GM12878 (cell line): Measurements from ENCODE around the gene AMBN. TPM values are rescaled to one million over a fixed set of nuclear protein-coding genes. Genes with fewer than 3 reads are reported as not detected.

ENCODE experiments used
- ATAC-seq: fragments of 200-7000 bp; cut with Tn5 transposase; 3 replicates; pipeline ENCODE4 v1.9.1; 2020; ENCODE audit warnings: mild to moderate bottlenecking, moderate library complexity
- BruUV-seq: library from RNA; stranded (reverse); fragments of 400-500 nt; replicated peaks from 2 replicates; lab custom pipeline; 2021; lab: Mats Ljungman, UMichigan
- CTCF ChIA-PET: fragments of 300-600 bp; sonication (Branson Sonifier 250); formaldehyde crosslinking; extraction: SDS; loops from one replicate; lab custom pipeline; 2021; ENCODE audit warnings: inconsistent platforms; lab: Yijun Ruan, JAX
- POLR2A ChIA-PET: fragments of 350-600 bp; formaldehyde crosslinking; extraction: SDS; loops from one replicate; lab custom pipeline; 2021; ENCODE audit warnings: inconsistent platforms; lab: Charles Lee
- RAD21 ChIA-PET: fragments of 300-600 bp; sonication (Branson Sonifier 250); formaldehyde crosslinking; loops from one replicate; lab custom pipeline; 2023; ENCODE audit warnings: antibody characterized with exemption; ENCODE audit not compliant: unreplicated experiment; lab: Charles Lee
- SMC1A ChIA-PET: fragments of 300-600 bp; sonication (Branson Sonifier 250); formaldehyde crosslinking; loops from one replicate; lab custom pipeline; 2023; ENCODE audit not compliant: unreplicated experiment, uncharacterized antibody; lab: Charles Lee
- DNase-seq: peaks from one replicate; pipeline ENCODE4 v3.0.0-alpha.2; 2011; ENCODE audit warnings: low read depth, low spot score
- FAIRE-seq: peaks from 3 replicates; lab custom pipeline; 2011; peaks lifted over from hg19 to GRCh38; lab: Jason Lieb, UNC
- H2AFZ ChIP-seq: 2 replicates; pipeline ENCODE4 v1.6.0; 2011; ENCODE audit warnings: low read depth, low read length, control low read depth; ENCODE audit not compliant: control insufficient read depth
- H3K27ac ChIP-seq: 2 replicates; pipeline ENCODE4 v1.5.1; 2011; ENCODE audit warnings: control low read depth; ENCODE audit not compliant: control insufficient read depth, insufficient read depth
- H3K27me3 ChIP-seq, 2 experiments: replicated peaks in 1 of 2; 2 replicates each; pipeline versions ENCODE4 v1.6.0 to v1.6.1; 2011; ENCODE audit warnings: low read length in 1 of 2; ENCODE audit not compliant: control insufficient read depth in 2 of 2, insufficient read depth in 2 of 2
- H3K36me3 ChIP-seq, 2 experiments: 2 replicates each; pipeline ENCODE4 v1.5.1; 2011; ENCODE audit warnings: low read length in 1 of 2; ENCODE audit not compliant: control insufficient read depth in 2 of 2, insufficient read depth in 2 of 2
- H3K4me1 ChIP-seq: 2 replicates; pipeline ENCODE4 v1.6.1; 2011; ENCODE audit warnings: mild to moderate bottlenecking, low read length, moderate library complexity, mixed read lengths; ENCODE audit not compliant: control insufficient read depth, insufficient read depth
- H3K4me2 ChIP-seq: 2 replicates; pipeline ENCODE4 v1.6.0; 2011; ENCODE audit warnings: control low read depth; ENCODE audit not compliant: control insufficient read depth, insufficient read depth
- H3K4me3 ChIP-seq: fragments of 200-600 bp; sonication (generic); 2 replicates; pipeline ENCODE4 v1.5.1; 2016
- H3K79me2 ChIP-seq: 2 replicates; pipeline ENCODE4 v1.6.0; 2011; ENCODE audit warnings: low read length; ENCODE audit not compliant: control insufficient read depth, insufficient read depth
- H3K9ac ChIP-seq: 2 replicates; pipeline ENCODE4 v1.8.0; 2011; ENCODE audit warnings: low read length, control low read depth, mixed read lengths; ENCODE audit not compliant: control insufficient read depth, insufficient read depth
- H3K9me3 ChIP-seq: replicated peaks from 3 replicates; pipeline ENCODE4 v1.5.1; 2011; ENCODE audit warnings: mild to moderate bottlenecking, low read length; ENCODE audit not compliant: control insufficient read depth, insufficient read depth
- H4K20me1 ChIP-seq: 2 replicates; pipeline ENCODE4 v1.6.0; 2011; ENCODE audit not compliant: control insufficient read depth, insufficient read depth
- ASH2L ChIP-seq: fragments of 300-600, 200-600 bp; sonication (generic); IDR thresholded peaks from 2 replicates; pipeline ENCODE4 v1.6.1; 2017; ENCODE audit warnings: low read depth, mild to moderate bottlenecking, borderline replicate concordance
- CREM ChIP-seq: IDR thresholded peaks from 2 replicates; pipeline ENCODE4 v1.6.1; 2014; ENCODE audit warnings: antibody characterized with exemption, low read depth
- EZH2 ChIP-seq: IDR thresholded peaks from 2 replicates; pipeline ENCODE4 v1.6.1; 2012; ENCODE audit warnings: low read depth, mild to moderate bottlenecking, control low read depth, inconsistent platforms, low read length, borderline replicate concordance; ENCODE audit not compliant: control insufficient read depth
- SIN3A ChIP-seq: IDR thresholded peaks from 2 replicates; pipeline ENCODE4 v1.6.1; 2012; ENCODE audit warnings: low read depth, low read length, improper control_type of control experiment
- SPI1 ChIP-seq: IDR thresholded peaks from 2 replicates; pipeline ENCODE4 v1.6.1; 2011; ENCODE audit warnings: low read depth, mild to moderate bottlenecking, low read length, moderate library complexity, borderline replicate concordance; ENCODE audit not compliant: insufficient read depth
- TBL1XR1 ChIP-seq: IDR thresholded peaks from 2 replicates; pipeline ENCODE4 v1.6.1; 2012; ENCODE audit warnings: low read depth, low read length, improper control_type of control experiment
- TCF12 ChIP-seq: IDR thresholded peaks from 2 replicates; pipeline ENCODE4 v1.6.1; 2011; ENCODE audit warnings: low read depth, mild to moderate bottlenecking, low read length
- YBX1 ChIP-seq: fragments of 450-650 bp; IDR thresholded peaks from 2 replicates; pipeline ENCODE4 v1.6.1; 2016; ENCODE audit warnings: antibody characterized with exemption
- ZBTB40 ChIP-seq: fragments of 450-650 bp; IDR thresholded peaks from 2 replicates; pipeline ENCODE4 v1.6.1; 2016; ENCODE audit warnings: mild to moderate bottlenecking, moderate library complexity, borderline replicate concordance
- ZSCAN29 ChIP-seq: fragments of 450-650 bp; IDR thresholded peaks from 2 replicates; pipeline ENCODE4 v1.6.1; 2017; ENCODE audit warnings: mild to moderate bottlenecking, moderate library complexity
- WGBS: methylation state at CpG from one replicate; pipeline ENCODE4 v1.1.6; 2016; ENCODE audit warnings: low lambda C conversion rate; ENCODE audit not compliant: insufficient replicate concordance, insufficient coverage; ENCODE audit errors: missing lambda C conversion rate; 5-methylcytosine and 5-hydroxymethylcytosine counted together
- in situ Hi-C: fragments of 300-500 bp; cut with MboI; formaldehyde crosslinking; loops from 9 replicates; pipeline ENCODE4 v1.14.3; 2018; ENCODE audit warnings: mixed read lengths
- intact Hi-C: fragments of 100-400 bp; cut with micrococcal nuclease; formaldehyde crosslinking; loops from one replicate; pipeline ENCODE4 v1.14.2; 2022; ENCODE audit not compliant: unreplicated experiment
- polyA plus RNA-seq, 11 experiments: library from polyadenylated mRNA; depleted of rRNA in 4 of 11; unstranded in 6 of 11; stranded (reverse) in 5 of 11; fragments of >200 nt; fragmentation: Nextera tagmentation in 4 of 11; fragmentation: Illumina TruSeq in 1 of 11; extraction: Ambion mirVana in 4 of 11; extraction: Trizol in 1 of 11; gene quantifications; 1 replicate in 1 of 11; 2 replicates in 10 of 11; pipeline versions ENCODE4 v1.2.1 to v1.2.3, GENCODE V29; 2011 to 2016; ENCODE audit warnings: inconsistent platforms in 2 of 11, missing spikeins in 2 of 11, low read depth in 1 of 11
- total RNA-seq, 4 experiments: library from RNA; depleted of rRNA in 3 of 4; stranded (reverse); fragments of >200 nt in 3 of 4; fragmentation: Illumina TruSeq in 1 of 4; extraction: Trizol in 1 of 4; gene quantifications; 2 replicates each; pipeline versions ENCODE4 v1.2.1 to v1.2.3, GENCODE V29; 2013 to 2021
- TF ChIP-seq, protein P1 (sequence below): IDR thresholded peaks from 2 replicates; pipeline ENCODE4 v1.6.1; 2011; ENCODE audit warnings: borderline replicate concordance, low read depth, mild to moderate bottlenecking, moderate library complexity, mixed read lengths, low read length; ENCODE audit not compliant: insufficient read depth; ENCODE audit errors: extremely low read length

Gene AMBN
- total and polyA plus RNA-seq, 10 of the 15 experiments (the other 5 are each of a cell fraction or from before 2014, with no cell fraction given): 0.18 TPM; not detected in 9

- no peak for TF ChIP-seq ZBTB40
- no peak for TF ChIP-seq CREM
Measured at GRCh38 chr4:70613306-70614183, 21.5 kb downstream of the AMBN start (continued).

GRCh38 chr4:70614184-70614555, 22.1 kb downstream of the AMBN start:
- ATAC-seq (no peak), FAIRE-seq (no peak), DNase-seq (no peak)
- ChIA-PET SMC1A (interaction anchor here (1.4 to 2.0 kb wide), 4 partner anchors 11 to 129 kb away, joined by 3 to 8 read pairs (median 4); no protein-coding TSS in a partner anchor), RAD21 (interaction anchor here (0.7 to 1.6 kb wide), 3 partner anchors 44 to 412 kb away, joined by 3 read pairs; no protein-coding TSS in a partner anchor), POLR2A (no interaction called here), CTCF (interaction anchor here (1.6 kb wide), 1 partner anchor 13 kb away, joined by 6 read pairs; no protein-coding TSS in a partner anchor)
- intact Hi-C loops: no loop called here
- no peak overlapping the region for H3K9ac ChIP-seq
- H3K4me2 ChIP-seq: no peak overlapping the region
- H4K20me1 ChIP-seq: no peaks in the 10 kb centered on the region
- WGBS: 88% methylated on average over 3 of the region's 3 CpGs
- H3K27me3 ChIP-seq: peaks cover 0 to 14% of the 10 kb centered on the region in 2 experiments; a peak in 1 of 4 replicates
- no peak overlapping the region for H2AFZ ChIP-seq
- H3K4me3 ChIP-seq: no peak overlapping the region
- TF ChIP-seq TBL1XR1: no peak
- TF ChIP-seq, protein P1, sequence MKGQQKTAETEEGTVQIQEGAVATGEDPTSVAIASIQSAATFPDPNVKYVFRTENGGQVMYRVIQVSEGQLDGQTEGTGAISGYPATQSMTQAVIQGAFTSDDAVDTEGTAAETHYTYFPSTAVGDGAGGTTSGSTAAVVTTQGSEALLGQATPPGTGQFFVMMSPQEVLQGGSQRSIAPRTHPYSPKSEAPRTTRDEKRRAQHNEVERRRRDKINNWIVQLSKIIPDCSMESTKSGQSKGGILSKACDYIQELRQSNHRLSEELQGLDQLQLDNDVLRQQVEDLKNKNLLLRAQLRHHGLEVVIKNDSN: no peak
- TF ChIP-seq EZH2: no peak
- no peak for TF ChIP-seq YBX1
- no peak for TF ChIP-seq SPI1
- TF ChIP-seq SIN3A: no peak
- no peak for TF ChIP-seq ASH2L
- TF ChIP-seq ZSCAN29: no peak
- TF ChIP-seq TCF12: no peak
- in situ Hi-C loops: loop anchor here (25.0 kb wide), 2 partner anchors 1098 to 1673 kb away; no protein-coding TSS in a partner anchor
- H3K36me3 ChIP-seq: no peaks in the 10 kb centered on the region
- H3K4me1 ChIP-seq: no peaks in the 10 kb centered on the region
- no TSS peak for BruUV-seq
- no peaks in the 10 kb centered on the region for H3K79me2 ChIP-seq
- no peaks in the 10 kb centered on the region for H3K9me3 ChIP-seq
- H3K27ac ChIP-seq: no peak overlapping the region
